ENCODE results near the gene UBE2J2.

UBE2J2 gene

DNA sequence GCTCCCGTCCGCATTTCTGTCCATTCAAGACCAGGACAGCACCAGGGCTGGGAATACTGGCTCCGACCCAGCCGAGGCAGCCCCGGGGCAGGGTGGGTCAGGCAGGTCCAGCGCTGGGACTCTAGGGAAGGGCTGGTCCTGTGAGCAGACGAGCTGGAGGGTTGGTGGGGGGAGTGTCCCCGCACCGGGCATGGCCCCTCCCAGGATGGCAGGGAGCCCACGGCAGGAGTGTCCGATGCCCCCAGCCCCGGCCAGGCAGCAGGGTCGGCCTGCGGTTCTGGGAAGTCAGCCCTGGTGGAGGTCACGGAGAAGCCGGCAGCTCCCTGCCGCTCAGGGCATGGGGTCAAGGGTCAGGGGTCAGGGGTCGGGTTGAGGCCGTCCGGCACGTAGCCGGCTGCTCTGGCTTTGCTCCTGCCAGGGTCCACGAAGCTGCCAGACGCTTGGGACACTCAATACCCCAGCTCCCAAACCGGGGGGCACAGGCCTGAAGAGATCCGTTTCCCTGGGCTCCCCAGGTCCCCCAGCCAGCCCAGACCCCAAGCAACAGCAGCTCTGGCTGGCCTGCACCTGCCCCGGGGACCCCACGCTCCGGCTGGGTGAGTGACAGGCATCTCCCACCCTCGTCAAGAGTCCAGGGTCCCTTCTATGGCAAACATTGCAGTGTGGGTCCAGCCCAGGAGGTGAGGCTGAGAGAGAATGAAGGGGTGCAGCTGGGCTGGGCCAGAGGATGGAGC lies 33.9 kb downstream of the UBE2J2 start:
- DNase-seq (ENCODE audit: low spot score), result no peak

GRCh38 chr1:1239227-1239613 lies 34.4 kb downstream of the UBE2J2 start:
- no peak for DNase-seq (ENCODE audit: low spot score)

- DNase-seq (ENCODE audit: low spot score), result no peak
Observed at GRCh38 chr1:1238702-1239178, 34.9 kb downstream of the UBE2J2 start.

GRCh38 chr1:1237874-1238701 lies 35.6 kb downstream of the UBE2J2 start:
- no peak for DNase-seq (ENCODE audit: low spot score)

DNA sequence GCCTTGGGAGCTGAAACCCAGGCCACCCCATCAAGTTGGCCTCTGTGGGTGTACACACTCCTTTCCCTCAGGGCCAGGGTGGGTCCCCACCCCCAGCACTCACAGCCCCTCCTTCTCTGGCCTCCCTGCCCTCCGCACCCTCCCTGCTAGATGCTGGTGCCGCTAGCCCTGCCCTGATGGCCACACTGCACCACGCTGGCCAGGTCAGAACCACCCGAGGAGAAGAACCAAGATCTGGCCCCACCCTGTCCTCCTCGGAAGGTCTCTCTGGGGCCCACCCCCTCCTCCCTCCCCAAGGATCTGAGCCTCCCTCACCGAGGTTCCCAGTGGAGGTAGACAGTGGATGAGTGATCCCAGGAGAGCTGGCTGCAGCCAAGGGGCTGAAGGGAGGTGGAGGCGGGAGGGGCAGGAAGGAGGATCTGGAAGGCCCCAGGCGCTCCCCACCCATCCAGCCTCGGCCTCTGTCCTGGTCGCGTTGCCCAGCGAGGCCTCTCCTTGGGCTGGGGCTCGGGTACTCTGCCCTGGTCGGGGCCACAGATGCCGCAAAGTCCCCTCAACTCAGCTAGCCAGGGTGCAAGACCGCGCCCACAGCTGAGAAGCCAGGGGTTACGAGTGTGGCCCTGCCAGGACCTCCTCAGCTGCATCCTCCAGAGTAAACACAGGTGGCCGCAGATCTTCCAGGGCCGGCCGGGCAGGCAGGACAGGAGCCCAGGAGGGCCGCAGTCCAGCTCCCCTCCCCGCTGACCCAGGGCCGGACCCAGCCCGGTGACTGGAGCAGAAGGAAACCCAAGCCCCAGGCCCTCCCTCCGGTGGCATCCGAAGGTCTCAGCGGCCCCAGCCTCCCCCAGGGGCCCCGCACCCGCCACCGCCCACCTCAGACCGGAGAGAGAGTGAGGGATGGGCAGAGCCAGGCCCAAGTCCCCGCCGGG lies 36.4 kb downstream of the UBE2J2 start:
- DNase-seq (ENCODE audit: low spot score), result no peak

DNA sequence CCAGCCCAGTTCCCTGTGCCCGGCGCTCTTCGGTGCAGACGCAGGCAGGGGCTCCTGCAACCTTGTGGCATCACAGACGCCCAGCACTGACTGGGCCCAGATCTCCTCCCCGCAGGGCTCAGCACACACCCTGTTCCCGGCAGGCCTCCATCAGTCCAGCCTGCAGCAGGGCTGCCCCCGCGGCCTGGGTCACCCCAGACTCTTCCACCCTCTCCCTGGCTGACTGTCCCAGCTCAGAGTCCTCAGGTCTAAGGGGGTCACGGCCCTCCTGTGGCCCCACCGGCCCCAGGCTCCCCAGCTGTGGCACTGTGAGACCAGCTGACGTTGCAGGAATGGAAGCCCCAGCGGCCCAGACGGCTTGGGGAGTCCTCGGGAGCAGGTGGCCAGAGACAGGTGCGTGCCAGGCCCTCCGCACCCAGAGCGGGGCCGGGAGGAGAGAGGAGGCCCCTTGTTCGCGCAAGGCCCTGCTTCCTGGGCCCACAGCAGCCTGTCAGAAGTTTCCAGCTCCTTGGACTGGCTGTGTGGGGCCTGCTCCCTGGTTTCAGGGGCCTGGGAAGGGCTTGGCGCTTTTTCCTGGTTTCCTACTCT lies 37.4 kb downstream of the UBE2J2 start:
- DNase-seq (ENCODE audit: low spot score), result no peak

DNA sequence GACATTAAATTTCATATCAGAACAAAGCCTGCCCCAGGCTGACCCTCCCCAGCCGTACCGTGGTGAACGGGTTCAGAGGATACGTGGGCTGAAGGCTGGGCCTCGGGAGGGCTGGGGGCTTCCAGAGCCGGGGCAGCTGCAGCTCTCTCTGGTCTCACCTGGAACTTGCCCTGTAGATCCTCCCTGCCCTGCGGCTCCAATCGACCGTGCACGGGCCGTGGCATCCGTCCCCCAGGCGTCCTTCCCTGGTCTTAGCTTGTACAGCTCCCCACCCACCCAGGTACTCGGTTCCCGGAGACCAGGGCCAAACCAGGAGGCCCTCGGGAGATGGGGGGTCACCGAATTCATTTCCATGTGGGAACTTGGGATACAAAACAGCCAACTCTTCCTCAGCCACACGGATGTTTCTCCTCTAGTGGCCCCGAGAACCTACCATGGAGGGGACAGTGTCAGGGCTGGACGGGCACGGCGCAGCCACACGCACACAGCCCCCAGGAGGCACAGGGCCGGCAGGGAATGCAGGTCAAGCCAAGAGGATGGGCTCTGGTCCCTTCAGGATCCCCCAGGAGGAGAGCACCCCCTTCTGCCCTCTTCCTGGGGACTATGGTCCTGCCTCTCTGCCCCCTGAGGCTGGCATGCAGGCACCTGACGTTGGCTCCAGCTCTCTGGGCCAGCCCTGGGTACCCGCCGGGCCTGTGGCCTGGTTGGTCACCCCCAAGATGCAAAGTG lies 38.5 kb downstream of the UBE2J2 start:
- DNase-seq (ENCODE audit: low spot score), result no peak

DNA sequence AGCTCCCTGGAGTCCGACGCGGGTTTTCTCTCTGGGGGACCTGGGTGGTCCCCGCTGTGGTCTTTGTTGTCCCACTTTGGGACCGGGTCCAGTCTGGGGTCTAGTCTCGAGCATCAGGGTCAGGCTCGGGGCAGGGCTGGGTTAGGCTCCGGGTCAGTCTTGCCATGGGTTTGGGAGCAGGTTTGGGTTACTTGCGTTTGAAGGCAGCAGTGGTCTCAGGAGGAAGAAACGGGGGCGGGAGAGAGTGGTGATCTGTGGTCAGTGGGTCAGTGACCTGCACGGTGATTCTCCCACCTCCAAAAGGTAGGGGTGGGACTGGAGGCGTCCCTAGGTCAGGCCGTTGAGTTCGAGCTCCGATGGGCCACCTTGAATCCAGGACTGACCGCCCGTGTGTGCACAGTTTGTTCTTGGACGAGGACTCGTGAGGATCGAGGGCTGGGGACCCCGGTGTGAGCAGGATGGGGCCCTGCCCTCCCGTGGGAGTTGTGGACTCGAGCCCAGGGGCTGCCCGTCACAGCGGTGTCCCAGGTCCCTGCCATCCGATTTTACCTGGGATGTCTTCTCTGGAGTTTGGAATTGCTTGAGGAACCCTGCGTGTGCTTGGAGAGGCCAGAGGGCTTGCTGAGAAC lies 39.4 kb downstream of the UBE2J2 start:
- DNase-seq (ENCODE audit: low spot score), result no peak

DNA sequence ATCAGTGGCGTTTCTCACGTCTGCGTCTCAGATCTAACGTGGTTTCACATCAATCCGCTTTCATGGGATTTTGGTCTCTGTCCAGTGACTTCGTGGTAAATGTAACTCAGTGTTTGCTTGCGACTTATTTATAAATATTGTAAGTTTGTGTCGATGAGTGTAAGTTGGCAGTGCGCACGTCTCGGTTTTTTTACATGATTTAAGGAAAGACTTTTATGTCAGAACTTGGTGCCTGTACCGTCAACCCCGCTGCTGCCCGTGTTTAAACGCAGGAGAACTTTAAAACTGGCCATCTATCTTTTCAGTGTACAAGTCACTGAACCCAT lies 40.1 kb downstream of the UBE2J2 start:
- DNase-seq (ENCODE audit: low spot score), result no peak

DNA sequence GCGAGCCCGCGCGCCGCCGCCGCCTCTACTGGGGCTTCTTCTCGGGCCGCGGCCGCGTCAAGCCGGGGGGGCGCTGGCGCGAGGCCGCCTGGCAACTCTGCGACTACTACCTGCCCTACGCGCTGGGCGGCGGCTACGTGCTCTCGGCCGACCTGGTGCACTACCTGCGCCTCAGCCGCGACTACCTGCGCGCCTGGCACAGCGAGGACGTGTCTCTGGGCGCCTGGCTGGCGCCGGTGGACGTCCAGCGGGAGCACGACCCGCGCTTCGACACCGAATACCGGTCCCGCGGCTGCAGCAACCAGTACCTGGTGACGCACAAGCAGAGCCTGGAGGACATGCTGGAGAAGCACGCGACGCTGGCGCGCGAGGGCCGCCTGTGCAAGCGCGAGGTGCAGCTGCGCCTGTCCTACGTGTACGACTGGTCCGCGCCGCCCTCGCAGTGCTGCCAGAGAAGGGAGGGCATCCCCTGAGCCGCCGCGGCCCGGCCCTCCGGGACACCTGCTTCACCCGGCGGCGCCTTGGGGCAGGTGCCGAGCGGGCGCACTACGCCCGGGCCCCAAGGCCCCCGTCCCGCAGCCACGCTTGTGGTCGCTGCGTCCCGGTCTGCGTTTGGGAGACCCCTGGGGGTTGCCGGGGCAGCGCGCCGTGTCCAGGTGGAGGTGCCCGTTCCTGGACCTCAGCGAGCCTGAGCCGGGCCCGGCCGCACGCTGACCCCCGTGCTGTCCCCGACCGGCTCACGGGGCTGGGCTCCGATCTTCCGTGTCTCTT lies 40.7 kb downstream of the UBE2J2 start:
- no peak for DNase-seq (ENCODE audit: low spot score)

DNA sequence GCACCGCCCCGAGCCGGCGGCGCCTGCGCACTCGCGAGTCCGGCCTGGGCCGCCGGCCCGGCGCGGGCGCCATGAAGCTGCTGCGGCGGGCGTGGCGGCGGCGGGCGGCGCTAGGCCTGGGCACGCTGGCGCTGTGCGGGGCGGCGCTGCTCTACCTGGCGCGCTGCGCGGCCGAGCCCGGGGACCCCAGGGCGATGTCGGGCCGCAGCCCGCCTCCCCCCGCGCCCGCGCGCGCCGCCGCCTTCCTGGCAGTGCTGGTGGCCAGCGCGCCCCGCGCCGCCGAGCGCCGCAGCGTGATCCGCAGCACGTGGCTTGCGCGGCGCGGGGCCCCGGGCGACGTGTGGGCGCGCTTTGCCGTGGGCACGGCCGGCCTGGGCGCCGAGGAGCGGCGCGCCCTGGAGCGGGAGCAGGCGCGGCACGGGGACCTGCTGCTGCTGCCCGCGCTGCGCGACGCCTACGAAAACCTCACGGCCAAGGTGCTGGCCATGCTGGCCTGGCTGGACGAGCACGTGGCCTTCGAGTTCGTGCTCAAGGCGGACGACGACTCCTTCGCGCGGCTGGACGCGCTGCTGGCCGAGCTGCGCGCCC lies 41.4 kb downstream of the UBE2J2 start, which contains the start of gene B3GALT6:
Gene B3GALT6, plus strand, starts transcription at position 30 of the 588 bp plus-strand sequence. Its CDS starts 42 bp downstream, at position 72.
- no peak for DNase-seq (ENCODE audit: low spot score)

GRCh38 chr1:1231400-1232207 lies 42.0 kb downstream of the UBE2J2 start, which contains the start of gene SDF4:
Gene SDF4, minus strand, starts transcription at chr1:1232001. Its CDS starts 3,229 bp downstream, at chr1:1228772.
- peak; percentile 95 for DNase-seq (ENCODE audit: low spot score)

DNA sequence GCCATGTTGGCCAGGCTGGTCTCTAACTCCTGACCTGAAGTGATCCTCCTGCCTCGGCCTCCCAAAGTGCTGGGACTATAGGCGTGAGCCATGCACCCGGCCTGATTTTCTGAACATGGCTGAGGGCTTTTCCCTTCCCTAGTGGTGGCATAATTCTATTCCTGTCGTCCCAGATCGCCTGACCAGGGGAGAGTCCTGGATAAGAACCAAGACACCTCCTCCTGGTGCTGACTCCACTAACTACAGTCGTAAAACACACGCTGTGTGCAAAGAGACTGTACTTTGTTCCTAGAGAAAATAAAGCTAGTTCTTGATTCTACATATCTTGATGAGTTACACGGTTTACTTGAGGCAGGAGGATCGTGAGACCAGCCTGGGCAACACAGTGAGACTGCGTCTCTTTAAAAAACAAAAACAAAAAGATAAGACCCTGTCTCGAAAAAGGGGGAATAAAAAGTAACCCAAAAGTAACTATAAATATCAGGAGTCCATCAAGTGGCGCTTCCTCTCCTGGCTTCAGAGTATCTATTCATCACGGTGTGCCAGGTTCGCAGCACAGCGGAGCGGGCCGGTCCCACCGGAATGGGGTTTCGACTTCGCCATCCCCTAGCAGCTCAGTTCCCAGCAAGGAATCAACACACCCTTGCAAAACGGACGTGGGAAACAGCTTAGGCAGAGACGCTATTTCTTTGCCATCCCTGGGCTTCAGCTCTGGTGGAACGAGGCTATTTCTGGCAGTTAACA lies 42.8 kb downstream of the UBE2J2 start:
- no peak for DNase-seq (ENCODE audit: low spot score)

- no peak for DNase-seq (ENCODE audit: low spot score)
Observed at GRCh38 chr1:1229770-1230169, 43.9 kb downstream of the UBE2J2 start.

DNA sequence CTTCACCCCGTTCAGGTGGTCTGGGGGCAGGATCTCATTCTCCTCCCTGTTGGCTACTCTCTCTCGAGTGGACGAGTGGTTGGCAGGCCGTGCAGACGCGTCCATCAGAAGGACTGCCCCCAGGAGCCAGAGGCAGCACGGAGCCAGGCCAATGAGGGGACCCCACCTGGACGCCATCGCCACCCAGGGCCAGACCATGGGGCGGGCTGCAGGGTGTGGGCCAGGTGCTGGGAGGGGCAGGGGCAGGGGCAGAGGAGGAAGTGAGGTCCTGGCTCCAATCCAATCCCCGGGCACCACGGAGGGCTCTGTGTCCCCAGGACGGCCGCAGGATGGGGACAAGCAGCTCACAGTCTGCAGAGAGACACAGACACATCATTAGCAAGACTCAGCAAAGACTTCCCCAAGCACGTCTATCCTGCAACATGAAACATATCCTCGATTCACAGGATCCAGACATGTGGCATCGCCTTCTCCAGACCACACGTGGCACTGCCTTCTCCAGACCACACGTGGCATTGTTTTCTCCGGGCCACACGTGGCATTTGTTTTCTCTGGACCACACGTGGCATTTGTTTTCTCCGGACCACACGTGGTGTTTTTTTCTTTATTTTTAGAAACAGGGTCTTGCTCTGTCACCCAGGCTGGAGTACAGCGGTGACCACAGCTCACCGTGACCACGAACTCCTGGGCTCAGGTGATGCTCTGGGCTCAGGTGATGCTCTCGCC lies 44.9 kb downstream of the UBE2J2 start:
- DNase-seq (ENCODE audit: low spot score), result no peak

DNA sequence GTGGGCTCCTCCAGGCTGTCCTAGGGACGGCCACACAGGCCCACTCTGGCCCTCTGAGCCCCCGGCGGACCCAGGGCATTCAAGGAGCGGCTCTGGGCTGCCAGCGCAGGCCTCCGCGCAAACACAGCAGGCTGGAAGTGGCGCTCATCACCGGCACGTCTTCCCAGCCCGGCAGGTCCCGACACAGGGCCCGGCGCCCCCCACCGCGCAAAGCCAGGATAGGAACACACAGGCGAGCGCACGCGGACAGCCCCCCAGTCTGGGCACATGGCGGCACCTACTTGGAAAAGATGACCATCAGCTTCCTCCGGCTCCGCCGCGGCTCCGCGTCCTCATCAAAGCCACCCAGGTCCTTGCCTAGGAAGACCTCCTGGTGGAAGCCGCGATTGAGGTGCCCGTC lies 45.5 kb downstream of the UBE2J2 start:
- DNase-seq (ENCODE audit: low spot score), result no peak

- DNase-seq (ENCODE audit: low spot score), result no peak
Observed at GRCh38 chr1:1227386-1227785, 46.3 kb downstream of the UBE2J2 start.

All from Ammon's horn (tissue), 1 donor.